Fibroblast of lung (primary cell): ENCODE results near the gene LCE1C. TPM values are rescaled to one million over a fixed set of nuclear protein-coding genes. Genes with fewer than 3 reads are reported as not detected.

Source experiments
- DNase-seq, 2 donors: peaks; one replicate each; pipeline versions ENCODE4 v3.0.0 to v3.0.0-alpha.2; 2010; ENCODE audit warnings: low read depth in 2 of 2
- H2AFZ ChIP-seq: 2 replicates; pipeline ENCODE4 v1.5.1; 2012; ENCODE audit warnings: low read length, control low read depth, inconsistent platforms
- H3K27ac ChIP-seq: 2 replicates; pipeline ENCODE4 v1.5.1; 2011; ENCODE audit warnings: low read length, control low read depth; ENCODE audit not compliant: insufficient read depth
- H3K27me3 ChIP-seq: 2 replicates; pipeline ENCODE4 v1.5.1; 2011; ENCODE audit warnings: mild to moderate bottlenecking, low read length; ENCODE audit not compliant: control insufficient read depth, insufficient read depth
- H3K36me3 ChIP-seq: 2 replicates; pipeline ENCODE4 v1.5.1; 2011; ENCODE audit warnings: low read length; ENCODE audit not compliant: control insufficient read depth, insufficient read depth
- H3K4me1 ChIP-seq: 2 replicates; pipeline ENCODE4 v1.5.1; 2011; ENCODE audit warnings: low read length; ENCODE audit not compliant: control insufficient read depth, insufficient read depth; ENCODE audit errors: extremely low read depth
- H3K4me2 ChIP-seq: 2 replicates; pipeline ENCODE4 v1.5.1; 2011; ENCODE audit warnings: low read length, control low read depth; ENCODE audit not compliant: insufficient read depth; ENCODE audit errors: extremely low read depth
- H3K4me3 ChIP-seq, 4 experiments: fragments of 200-600 bp in 1 of 4; sonication (generic) in 1 of 4; replicated peaks in 1 of 4; 2 replicates each; pipeline ENCODE4 v1.5.1; 2011 to 2016; ENCODE audit warnings: low read length in 4 of 4, low read depth in 3 of 4, mild to moderate bottlenecking in 3 of 4, control low read depth in 2 of 4, inconsistent platforms in 1 of 4, mixed read lengths in 1 of 4; ENCODE audit not compliant: insufficient read depth in 1 of 4; ENCODE audit errors: control extremely low read depth in 1 of 4
- H3K79me2 ChIP-seq: 2 replicates; pipeline ENCODE4 v1.5.1; 2012; ENCODE audit warnings: mild to moderate bottlenecking, low read length, inconsistent platforms; ENCODE audit not compliant: control insufficient read depth, insufficient read depth
- H3K9ac ChIP-seq: 2 replicates; pipeline ENCODE4 v1.5.1; 2011; ENCODE audit warnings: mild to moderate bottlenecking, low read length, control low read depth; ENCODE audit not compliant: insufficient read depth
- H3K9me3 ChIP-seq: 2 replicates; pipeline ENCODE4 v1.5.1; 2012; ENCODE audit warnings: low read depth, low read length; ENCODE audit not compliant: control insufficient read depth, insufficient read depth
- H4K20me1 ChIP-seq: 2 replicates; pipeline ENCODE4 v1.5.1; 2011; ENCODE audit warnings: low read length; ENCODE audit not compliant: control insufficient read depth, insufficient read depth; ENCODE audit errors: extremely low read depth
- CTCF ChIP-seq, 2 donors: IDR thresholded peaks in 1 of 2; conservative IDR thresholded peaks in 1 of 2; 1 replicate in 1 of 2; 2 replicates in 1 of 2; pipeline ENCODE4 v1.5.1; 2011 to 2012; ENCODE audit warnings: low read length in 2 of 2, control low read depth in 1 of 2, inconsistent platforms in 1 of 2, low read depth in 1 of 2, mild to moderate bottlenecking in 1 of 2
- EZH2 ChIP-seq: IDR thresholded peaks from 2 replicates; pipeline ENCODE4 v1.5.1; 2012; ENCODE audit warnings: low read length, control low read depth, mild to moderate bottlenecking; ENCODE audit errors: missing control alignments
- polyA minus RNA-seq: library from RNA; depleted of rRNA, polyadenylated mRNA; stranded (reverse); fragments of >200 nt; gene quantifications from 2 replicates; pipeline ENCODE4 v1.2.3, GENCODE V29; 2011; ENCODE audit warnings: low replicate concordance
- polyA plus RNA-seq, 2 donors: library from polyadenylated mRNA; depleted of rRNA in 1 of 2; stranded (reverse) in 1 of 2; unstranded in 1 of 2; fragments of >200 nt; gene quantifications; 2 replicates each; pipeline ENCODE4 v1.2.1, GENCODE V29; 2011 to 2012; ENCODE audit warnings: missing spikeins in 1 of 2
- total RNA-seq: library from RNA; depleted of rRNA; stranded (reverse); fragments of >200 nt; gene quantifications from 2 replicates; pipeline ENCODE4 v1.2.1, GENCODE V29; 2014

LCE1C gene
- not detected in 2 replicates for total RNA-seq
- not detected in 2 replicates for polyA plus RNA-seq
- polyA plus RNA-seq (2012): not detected in 2 replicates
- polyA minus RNA-seq: not detected in 2 replicates

- H3K79me2 ChIP-seq: no peaks in the 10 kb centered on the region
- no peaks in the 10 kb centered on the region for H3K27me3 ChIP-seq
- H3K9me3 ChIP-seq: no peaks in the 10 kb centered on the region
- H2AFZ ChIP-seq: no peak within 1 kb of the TSS
- no peak within 1 kb of the TSS for H3K4me2 ChIP-seq
- H4K20me1 ChIP-seq: no peaks in the 10 kb centered on the region
- H3K27ac ChIP-seq: no peak within 1 kb of the TSS
- H3K4me1 ChIP-seq: no peaks in the 10 kb centered on the region
- no peaks in the 10 kb centered on the region for H3K36me3 ChIP-seq
- H3K4me3 ChIP-seq: no peak within 1 kb of the TSS
- TF ChIP-seq EZH2 (no peak), CTCF (conservative IDR thresholded peaks at IDR 0.05 in 1 of 2, IDR thresholded peaks at IDR 0.05 in 1 of 2; ENCODE audit: low read depth in 1 of 2, low read length in 2 of 2) (no peak)
- no peak within 1 kb of the TSS for H3K9ac ChIP-seq
- DNase-seq: no peak
Observed at GRCh38 chr1:152806576-152806975, at the start of gene LCE1C. Gene LCE1C, minus strand, starts transcription at chr1:152806651. Its CDS starts 1,173 bp downstream, at chr1:152805478.

- Histone ChIP-seq H3K4me2 (no peak overlapping the region), H4K20me1 (no peaks in the 10 kb centered on the region), H3K36me3 (no peaks in the 10 kb centered on the region), H3K27ac (no peak overlapping the region), H3K4me3 (no peak overlapping the region), H3K9me3 (no peaks in the 10 kb centered on the region), H2AFZ (no peak overlapping the region), H3K27me3 (no peaks in the 10 kb centered on the region), H3K9ac (no peak overlapping the region), H3K79me2 (no peaks in the 10 kb centered on the region), H3K4me1 (no peaks in the 10 kb centered on the region)
- TF ChIP-seq EZH2 (no peak), CTCF (conservative IDR thresholded peaks at IDR 0.05 in 1 of 2, IDR thresholded peaks at IDR 0.05 in 1 of 2; ENCODE audit: low read depth in 1 of 2, low read length in 2 of 2) (no peak)
- no peak for DNase-seq
Observed at GRCh38 chr1:152855661-152856060, 49.2 kb upstream of the LCE1C start.

GRCh38 chr1:152842556-152842955, 36.1 kb upstream of the LCE1C start, which contains the start of gene LCE6A:
Gene LCE6A, plus strand, starts transcription at chr1:152842856. Its CDS starts 665 bp downstream, at chr1:152843521.
- no peaks in the 10 kb centered on the region for H3K79me2 ChIP-seq
- no peaks in the 10 kb centered on the region for H3K4me1 ChIP-seq
- no peak for DNase-seq
- H3K4me2 ChIP-seq: no peak within 1 kb of the TSS
- H4K20me1 ChIP-seq: no peaks in the 10 kb centered on the region
- no peak within 1 kb of the TSS for H3K27ac ChIP-seq
- H3K9ac ChIP-seq: no peak within 1 kb of the TSS
- H3K36me3 ChIP-seq: no peaks in the 10 kb centered on the region
- H3K9me3 ChIP-seq: no peaks in the 10 kb centered on the region
- no peaks in the 10 kb centered on the region for H3K27me3 ChIP-seq
- H3K4me3 ChIP-seq: no peak within 1 kb of the TSS
- H2AFZ ChIP-seq: no peak within 1 kb of the TSS
- no peak for TF ChIP-seq CTCF (conservative IDR thresholded peaks at IDR 0.05 in 1 of 2, IDR thresholded peaks at IDR 0.05 in 1 of 2; ENCODE audit: low read depth in 1 of 2, low read length in 2 of 2)
- no peak for TF ChIP-seq EZH2
